MCF 10A (cell line): Measurements from ENCODE around the gene FGF16. TPM values are rescaled to one million over a fixed set of nuclear protein-coding genes. Genes with fewer than 3 reads are reported as not detected.

Source experiments
- BruUV-seq: library from RNA; stranded (reverse); fragments of 400-500 nt; replicated peaks from 2 replicates; lab custom pipeline; 2021; lab: Mats Ljungman, UMichigan
- CTCF ChIA-PET: fragments of 300-600 bp; sonication (Branson Sonifier 250); formaldehyde crosslinking; extraction: SDS; loops from one replicate; lab custom pipeline; 2021; ENCODE audit warnings: antibody characterized with exemption, inconsistent platforms; lab: Yijun Ruan, JAX
- POLR2A ChIA-PET: fragments of 300-600, 350-650 bp; sonication (Branson Sonifier 250); formaldehyde crosslinking; extraction: SDS; loops from one replicate; lab custom pipeline; 2020; ENCODE audit warnings: antibody characterized with exemption, inconsistent platforms; lab: Yijun Ruan, JAX
- DNase-seq: peaks from one replicate; pipeline ENCODE4 v3.0.0-alpha.2; 2018; ENCODE audit not compliant: unreplicated experiment
- H3K27ac Mint-ChIP-seq: one replicate; pipeline ENCODE4 v1.8.0; 2022; ENCODE audit warnings: mild to moderate bottlenecking, low read depth, mixed read lengths; ENCODE audit not compliant: unreplicated experiment
- H3K27me3 Mint-ChIP-seq: one replicate; pipeline ENCODE4 v1.8.0; 2022; ENCODE audit warnings: mixed read lengths; ENCODE audit not compliant: insufficient read depth, unreplicated experiment
- H3K36me3 Mint-ChIP-seq: one replicate; pipeline ENCODE4 v1.8.0; 2022; ENCODE audit warnings: mild to moderate bottlenecking, moderate library complexity, mixed read lengths; ENCODE audit not compliant: insufficient read depth, unreplicated experiment
- H3K4me1 Mint-ChIP-seq: one replicate; pipeline ENCODE4 v1.8.0; 2022; ENCODE audit warnings: mixed read lengths; ENCODE audit not compliant: insufficient read depth, unreplicated experiment
- H3K4me3 Mint-ChIP-seq: one replicate; pipeline ENCODE4 v1.8.0; 2022; ENCODE audit warnings: mild to moderate bottlenecking, moderate library complexity, mixed read lengths; ENCODE audit not compliant: unreplicated experiment
- H3K9me3 Mint-ChIP-seq: one replicate; pipeline ENCODE4 v1.8.0; 2022; ENCODE audit warnings: mixed read lengths; ENCODE audit not compliant: unreplicated experiment
- intact Hi-C: fragments of 100-400 bp; cut with micrococcal nuclease; formaldehyde crosslinking; loops from 2 replicates; pipeline ENCODE4 v1.14.1; 2022
- total RNA-seq: library from RNA; stranded (reverse); gene quantifications from 2 replicates; pipeline ENCODE4 v1.2.3, GENCODE V29; 2022
- TF ChIP-seq, protein P1 (sequence below): fragments of 200-600 bp; IDR thresholded peaks from one replicate; pipeline ENCODE4 v1.8.0; 2022; ENCODE audit warnings: antibody characterized with exemption, mild to moderate bottlenecking; ENCODE audit not compliant: unreplicated experiment

FGF16 gene
- total RNA-seq, 1 experiment from 2014 or later: not detected

- intact Hi-C loops: no loop called here
- ChIA-PET POLR2A (no interaction called here), CTCF (no interaction called here)
- no peak for DNase-seq
- Mint-ChIP-seq H3K27me3 (no peaks in the 10 kb centered on the region), H3K4me1 (no peaks in the 10 kb centered on the region), H3K9me3 (no peaks in the 10 kb centered on the region), H3K4me3 (no peak overlapping the region), H3K36me3 (no peaks in the 10 kb centered on the region), H3K27ac (no peak overlapping the region)
- no TSS peak for BruUV-seq
- TF ChIP-seq, protein P1, sequence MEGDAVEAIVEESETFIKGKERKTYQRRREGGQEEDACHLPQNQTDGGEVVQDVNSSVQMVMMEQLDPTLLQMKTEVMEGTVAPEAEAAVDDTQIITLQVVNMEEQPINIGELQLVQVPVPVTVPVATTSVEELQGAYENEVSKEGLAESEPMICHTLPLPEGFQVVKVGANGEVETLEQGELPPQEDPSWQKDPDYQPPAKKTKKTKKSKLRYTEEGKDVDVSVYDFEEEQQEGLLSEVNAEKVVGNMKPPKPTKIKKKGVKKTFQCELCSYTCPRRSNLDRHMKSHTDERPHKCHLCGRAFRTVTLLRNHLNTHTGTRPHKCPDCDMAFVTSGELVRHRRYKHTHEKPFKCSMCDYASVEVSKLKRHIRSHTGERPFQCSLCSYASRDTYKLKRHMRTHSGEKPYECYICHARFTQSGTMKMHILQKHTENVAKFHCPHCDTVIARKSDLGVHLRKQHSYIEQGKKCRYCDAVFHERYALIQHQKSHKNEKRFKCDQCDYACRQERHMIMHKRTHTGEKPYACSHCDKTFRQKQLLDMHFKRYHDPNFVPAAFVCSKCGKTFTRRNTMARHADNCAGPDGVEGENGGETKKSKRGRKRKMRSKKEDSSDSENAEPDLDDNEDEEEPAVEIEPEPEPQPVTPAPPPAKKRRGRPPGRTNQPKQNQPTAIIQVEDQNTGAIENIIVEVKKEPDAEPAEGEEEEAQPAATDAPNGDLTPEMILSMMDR: no peak
These were observed 14.2 kb upstream of the FGF16 start for GRCh38 chrX:77433001-77433400.

- DNase-seq: no peak
- no peaks in the 10 kb centered on the region for H3K9me3 Mint-ChIP-seq
- H3K4me3 Mint-ChIP-seq: no peak overlapping the region
- BruUV-seq: no TSS peak
- ChIA-PET CTCF (no interaction called here), POLR2A (no interaction called here)
- H3K27me3 Mint-ChIP-seq: no peaks in the 10 kb centered on the region
- H3K4me1 Mint-ChIP-seq: no peaks in the 10 kb centered on the region
- TF ChIP-seq, protein P1: no peak
- no peak overlapping the region for H3K27ac Mint-ChIP-seq
- H3K36me3 Mint-ChIP-seq: no peaks in the 10 kb centered on the region
- intact Hi-C loops: no loop called here
These were observed 12.2 kb upstream of the FGF16 start for GRCh38 chrX:77434962-77435361.

- TF ChIP-seq, protein P1: no peak
- ChIA-PET CTCF (interaction anchor here (0.7 kb wide), 1 partner anchor 23 kb away, joined by 4 read pairs; no protein-coding TSS in a partner anchor), POLR2A (no interaction called here)
- Mint-ChIP-seq H3K27me3 (no peaks in the 10 kb centered on the region), H3K27ac (no peak overlapping the region), H3K4me1 (peaks cover 4% of the 10 kb centered on the region), H3K4me3 (no peak overlapping the region), H3K9me3 (no peaks in the 10 kb centered on the region), H3K36me3 (no peaks in the 10 kb centered on the region)
- intact Hi-C loops: no loop called here
- DNase-seq: no peak
- BruUV-seq: no TSS peak
These were observed 10.9 kb upstream of the FGF16 start for GRCh38 chrX:77436271-77436670.

- Mint-ChIP-seq H3K36me3 (no peaks in the 10 kb centered on the region), H3K4me1 (peaks cover 8% of the 10 kb centered on the region), H3K27me3 (no peaks in the 10 kb centered on the region), H3K4me3 (no peak overlapping the region), H3K27ac (no peak overlapping the region), H3K9me3 (no peaks in the 10 kb centered on the region)
- TF ChIP-seq, protein P1: no peak
- CTCF ChIA-PET: no interaction called here
- no TSS peak for BruUV-seq
- POLR2A ChIA-PET: no interaction called here
- DNase-seq: no peak
- intact Hi-C loops: no loop called here
These were observed 10.5 kb upstream of the FGF16 start for GRCh38 chrX:77436682-77437081.
